Stimulated activated CD8-positive, alpha-beta memory T cell treated with anti-CD3 and anti-CD28 coated beads, Interleukin-15, amount 100 ng/mL, for 24 hours (primary cell): ENCODE data around the gene RUFY2.
"Not testable (repeated sequence)": the region's sequence is repeated elsewhere in the genome, so short reads cannot be mapped to it uniquely, and the experiment has no call there.

ENCODE experiments used
- DNase-seq: peaks from one replicate; pipeline ENCODE4 v3.0.0-alpha.2; 2020; ENCODE audit warnings: low read depth

RUFY2 gene

GRCh38 chr10:68327889-68328786 lies 78.9 kb downstream of the RUFY2 start:
- no peak for DNase-seq

GRCh38 chr10:68324396-68324795 lies 82.7 kb downstream of the RUFY2 start:
- not testable (repeated sequence) for DNase-seq

GRCh38 chr10:68318331-68319059 lies 88.6 kb downstream of the RUFY2 start:
- DNase-seq, result no peak

- no peak for DNase-seq
These were observed 91.5 kb downstream of the RUFY2 start for GRCh38 chr10:68315582-68315981.

GRCh38 chr10:68314930-68315329 lies 92.1 kb downstream of the RUFY2 start:
- not testable (repeated sequence) for DNase-seq

GRCh38 chr10:68310531-68310930 lies 96.5 kb downstream of the RUFY2 start:
- DNase-seq, result no peak

- no peak for DNase-seq
These were observed 101.2 kb downstream of the RUFY2 start for GRCh38 chr10:68305854-68306253.

- no peak for DNase-seq
These were observed 103.1 kb downstream of the RUFY2 start for GRCh38 chr10:68303849-68304412.

GRCh38 chr10:68302871-68303270 lies 104.2 kb downstream of the RUFY2 start:
- no peak for DNase-seq

GRCh38 chr10:68302503-68302823 lies 104.6 kb downstream of the RUFY2 start:
- no peak for DNase-seq

GRCh38 chr10:68301790-68302502 lies 105.1 kb downstream of the RUFY2 start:
- DNase-seq, result no peak

GRCh38 chr10:68301301-68301700 lies 105.8 kb downstream of the RUFY2 start:
- DNase-seq, result no peak

- DNase-seq, result no peak
These were observed 110.0 kb downstream of the RUFY2 start for GRCh38 chr10:68296843-68297663.
